Fibroblast of lung (primary cell): ENCODE measurements around the gene NR6A1.

Source experiments
- EZH2 ChIP-seq: IDR thresholded peaks from 2 replicates; pipeline ENCODE4 v1.5.1; 2012; ENCODE audit warnings: low read length, control low read depth, mild to moderate bottlenecking; ENCODE audit errors: missing control alignments
- TF ChIP-seq, protein P1 (sequence below), 2 donors: IDR thresholded peaks in 1 of 2; conservative IDR thresholded peaks in 1 of 2; 1 replicate in 1 of 2; 2 replicates in 1 of 2; pipeline ENCODE4 v1.5.1; 2011 to 2012; ENCODE audit warnings: low read length in 2 of 2, control low read depth in 1 of 2, inconsistent platforms in 1 of 2, low read depth in 1 of 2, mild to moderate bottlenecking in 1 of 2

DNA sequence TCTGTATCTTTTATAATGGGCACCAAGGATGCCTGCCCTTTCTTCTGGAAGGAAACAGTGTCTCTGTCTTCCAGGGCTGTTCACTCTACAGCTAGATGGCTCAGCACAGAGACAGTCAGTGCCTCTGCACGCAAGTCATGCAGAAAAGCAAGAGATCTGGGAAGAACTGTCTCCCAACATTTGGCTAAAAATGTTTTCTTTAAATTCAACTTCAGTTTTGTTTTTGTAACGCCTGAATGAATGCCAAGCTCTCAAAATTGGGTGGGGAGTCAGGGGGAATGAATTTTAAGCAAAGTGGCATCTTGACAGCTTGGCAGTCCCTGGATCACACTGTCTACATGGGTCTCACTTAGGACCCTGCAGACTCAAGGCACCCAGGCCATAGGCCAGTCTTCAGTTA, 18.4 kb upstream of the NR6A1 start:
- TF ChIP-seq, protein P1, sequence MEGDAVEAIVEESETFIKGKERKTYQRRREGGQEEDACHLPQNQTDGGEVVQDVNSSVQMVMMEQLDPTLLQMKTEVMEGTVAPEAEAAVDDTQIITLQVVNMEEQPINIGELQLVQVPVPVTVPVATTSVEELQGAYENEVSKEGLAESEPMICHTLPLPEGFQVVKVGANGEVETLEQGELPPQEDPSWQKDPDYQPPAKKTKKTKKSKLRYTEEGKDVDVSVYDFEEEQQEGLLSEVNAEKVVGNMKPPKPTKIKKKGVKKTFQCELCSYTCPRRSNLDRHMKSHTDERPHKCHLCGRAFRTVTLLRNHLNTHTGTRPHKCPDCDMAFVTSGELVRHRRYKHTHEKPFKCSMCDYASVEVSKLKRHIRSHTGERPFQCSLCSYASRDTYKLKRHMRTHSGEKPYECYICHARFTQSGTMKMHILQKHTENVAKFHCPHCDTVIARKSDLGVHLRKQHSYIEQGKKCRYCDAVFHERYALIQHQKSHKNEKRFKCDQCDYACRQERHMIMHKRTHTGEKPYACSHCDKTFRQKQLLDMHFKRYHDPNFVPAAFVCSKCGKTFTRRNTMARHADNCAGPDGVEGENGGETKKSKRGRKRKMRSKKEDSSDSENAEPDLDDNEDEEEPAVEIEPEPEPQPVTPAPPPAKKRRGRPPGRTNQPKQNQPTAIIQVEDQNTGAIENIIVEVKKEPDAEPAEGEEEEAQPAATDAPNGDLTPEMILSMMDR (conservative IDR thresholded peaks at IDR 0.05 in 1 of 2, IDR thresholded peaks at IDR 0.05 in 1 of 2; ENCODE audit: low read depth in 1 of 2, low read length in 2 of 2) = no peak
- no peak for TF ChIP-seq EZH2
